Middle frontal gyrus (tissue), 1 donor: ENCODE results near the gene ZBED2.

Experiments
- DNase-seq: peaks from one replicate; pipeline ENCODE4 v3.0.0-alpha.2; 2015; ENCODE audit warnings: low spot score; ENCODE audit errors: extremely low spot score

The ZBED2 gene

DNA sequence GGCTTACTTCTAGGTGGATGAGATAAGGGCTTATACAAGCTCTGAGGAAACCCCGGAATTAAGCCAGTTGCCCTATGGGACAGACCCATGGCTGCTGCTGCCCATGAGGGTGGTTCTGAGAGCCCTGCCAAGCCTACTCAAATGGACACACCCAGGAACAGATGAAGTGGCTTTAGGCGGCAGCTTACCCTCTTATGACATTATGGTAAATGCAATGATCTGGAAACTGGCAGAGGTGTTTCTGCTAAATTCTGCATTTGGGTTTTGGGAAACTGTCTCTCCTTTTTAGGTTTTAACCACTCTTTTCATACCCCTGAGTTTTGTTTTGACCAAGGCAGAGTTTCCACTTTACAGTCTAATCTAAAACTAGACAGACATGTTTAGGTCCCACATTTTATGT, 9.0 kb upstream of the ZBED2 start:
- no peak for DNase-seq

DNA sequence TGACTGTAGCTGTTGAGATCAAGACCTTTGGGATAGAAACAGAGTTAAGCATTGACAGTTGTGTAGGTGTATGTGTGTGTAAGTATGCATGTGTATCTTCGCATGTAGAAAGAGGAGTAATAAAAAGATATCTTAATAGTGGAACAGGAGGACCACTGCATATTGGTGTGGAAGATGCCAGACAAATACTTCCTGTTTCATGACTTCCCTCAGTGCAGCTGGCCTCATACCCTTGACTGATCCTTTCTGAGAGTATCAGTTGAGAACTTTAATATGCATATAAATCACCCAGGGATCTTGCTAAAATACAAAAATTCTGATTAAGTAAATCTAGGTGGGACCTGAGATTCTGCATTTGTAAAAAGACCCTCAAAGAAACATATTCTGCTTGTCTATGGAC, 8.5 kb upstream of the ZBED2 start:
- no peak for DNase-seq

DNA sequence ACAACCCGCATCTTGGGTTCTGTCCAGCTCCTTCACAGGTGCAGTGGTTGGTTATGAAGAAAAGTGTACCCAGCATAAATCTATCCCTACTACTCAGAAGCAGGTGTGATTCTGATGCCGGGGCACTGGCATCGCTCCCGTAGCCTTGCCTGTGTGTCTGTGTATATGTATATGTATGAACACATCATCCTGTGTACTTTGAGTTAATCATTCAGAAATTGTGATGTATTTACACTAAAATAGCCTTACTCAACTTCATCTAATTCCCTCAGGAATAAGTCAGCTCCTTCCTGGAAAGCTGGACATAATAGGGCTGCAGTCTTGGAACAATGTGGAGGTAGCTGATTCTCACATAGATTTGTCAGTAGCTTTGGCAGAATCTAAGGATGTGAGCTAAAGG, 6.7 kb upstream of the ZBED2 start:
- DNase-seq: no peak

DNA sequence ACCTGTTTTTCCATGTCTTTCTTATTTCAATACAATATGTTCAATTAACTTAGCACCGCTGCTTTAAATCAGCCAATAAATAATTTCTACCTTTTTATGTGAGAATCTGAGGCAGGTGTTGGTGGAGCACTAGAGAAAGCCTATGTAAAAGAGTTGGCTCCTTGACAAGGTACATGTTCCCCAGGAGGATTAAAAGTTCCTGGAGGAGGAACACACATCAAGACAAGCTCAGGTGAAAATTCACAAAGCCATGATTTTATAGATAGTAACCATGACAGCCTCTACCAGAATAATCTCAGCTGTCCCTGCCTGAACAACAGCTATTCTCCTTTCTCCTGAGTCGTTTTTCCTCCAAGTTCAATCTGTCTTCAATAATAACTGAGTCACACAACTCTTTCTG, 3.4 kb upstream of the ZBED2 start:
- no peak for DNase-seq

DNA sequence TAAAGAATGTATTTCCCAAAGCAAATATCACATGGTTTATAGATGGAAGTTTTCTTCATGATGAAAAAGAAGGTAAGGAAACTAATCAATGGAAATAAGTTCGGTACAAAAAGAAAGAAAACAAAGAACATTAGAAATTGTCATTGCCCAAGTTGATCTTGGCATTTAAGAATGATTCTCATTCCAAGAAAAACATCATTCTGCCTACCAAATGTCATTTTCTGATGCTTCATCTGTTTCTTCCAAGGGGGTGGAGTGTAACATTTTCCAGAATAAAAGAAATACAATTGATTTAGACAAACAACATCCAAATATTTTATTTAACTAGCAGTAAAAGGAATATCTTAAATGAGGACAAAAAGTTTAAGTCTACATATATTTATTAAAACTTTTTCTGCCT, 3.0 kb upstream of the ZBED2 start:
- no peak for DNase-seq

DNA sequence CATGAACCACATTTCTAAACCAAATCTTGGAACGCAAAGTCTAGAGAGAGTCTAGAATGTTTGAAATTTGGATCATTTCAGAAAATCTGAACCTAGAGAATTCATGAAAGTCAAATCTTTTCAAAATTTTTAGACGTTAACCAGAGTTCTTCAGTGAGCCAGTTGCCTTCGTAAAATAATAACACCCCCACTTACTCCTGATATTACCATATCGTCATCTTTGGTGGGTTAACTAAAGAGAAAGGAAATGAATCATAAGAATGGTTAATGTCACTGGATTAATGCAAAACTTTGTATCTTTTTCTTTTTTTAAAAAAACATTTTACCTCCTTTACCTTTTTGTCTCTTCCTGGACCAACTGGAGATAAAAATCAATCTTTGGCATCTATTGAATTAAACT, 1.2 kb upstream of the ZBED2 start:
- no peak for DNase-seq

DNA sequence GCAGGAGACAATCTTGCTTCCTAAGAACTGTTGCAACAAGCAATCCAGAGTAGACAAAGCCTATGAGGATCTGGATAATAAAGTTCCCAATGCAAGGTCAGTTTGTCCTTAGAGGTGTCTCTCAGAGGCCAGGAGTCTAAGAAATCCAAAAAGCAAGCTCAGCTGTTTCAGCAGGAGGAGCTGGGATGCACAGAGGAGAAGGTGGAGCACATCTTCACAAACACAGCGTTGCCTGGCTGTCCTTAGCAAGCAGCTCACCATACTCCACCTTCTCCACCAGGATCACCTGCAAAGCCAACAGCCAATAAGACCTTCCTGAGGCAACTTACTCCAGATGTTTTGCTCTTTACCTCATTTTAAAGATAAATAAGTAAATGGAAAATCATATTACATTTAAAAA, 365 bp downstream of the ZBED2 start:
- DNase-seq: no peak

DNA sequence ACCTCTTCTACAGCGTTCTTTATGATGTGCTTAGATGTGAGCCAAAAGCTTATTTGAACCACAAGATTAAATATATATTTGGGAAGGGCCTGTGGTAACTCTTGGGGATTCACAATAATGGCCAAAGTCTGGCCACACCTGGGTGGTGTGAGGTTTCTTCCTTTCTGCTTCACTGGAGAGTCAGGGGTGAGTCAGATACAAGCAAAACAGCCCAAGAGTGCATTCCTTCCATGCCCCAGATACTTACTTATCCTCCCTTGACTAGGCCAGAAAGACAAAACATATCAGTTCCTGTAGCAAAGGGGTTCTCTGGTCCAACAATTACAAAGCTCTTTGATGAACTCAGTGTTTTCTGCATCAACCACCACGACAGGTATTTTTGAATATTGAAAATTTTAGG, 941 bp downstream of the ZBED2 start:
- no peak for DNase-seq

DNA sequence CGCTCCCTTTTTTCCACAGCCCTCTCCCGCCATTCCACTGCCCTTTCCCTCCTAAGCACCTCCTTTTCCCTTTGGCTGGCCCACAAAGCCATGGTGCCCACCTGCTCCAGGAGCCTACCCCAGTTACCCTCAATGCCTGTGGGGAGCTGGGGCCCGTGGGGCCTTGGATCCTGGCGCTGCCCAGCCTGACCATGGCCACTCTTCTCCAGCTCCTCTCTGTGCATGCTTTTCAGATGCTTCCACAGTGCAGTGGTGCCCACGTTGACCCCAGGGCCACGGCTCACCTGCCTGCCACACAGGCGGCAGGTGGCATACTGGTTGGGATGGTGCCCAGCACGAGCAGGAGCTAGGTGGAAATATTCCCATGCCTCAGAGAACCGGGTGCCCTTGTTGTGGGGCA, 1.5 kb downstream of the ZBED2 start:
- DNase-seq: no peak

DNA sequence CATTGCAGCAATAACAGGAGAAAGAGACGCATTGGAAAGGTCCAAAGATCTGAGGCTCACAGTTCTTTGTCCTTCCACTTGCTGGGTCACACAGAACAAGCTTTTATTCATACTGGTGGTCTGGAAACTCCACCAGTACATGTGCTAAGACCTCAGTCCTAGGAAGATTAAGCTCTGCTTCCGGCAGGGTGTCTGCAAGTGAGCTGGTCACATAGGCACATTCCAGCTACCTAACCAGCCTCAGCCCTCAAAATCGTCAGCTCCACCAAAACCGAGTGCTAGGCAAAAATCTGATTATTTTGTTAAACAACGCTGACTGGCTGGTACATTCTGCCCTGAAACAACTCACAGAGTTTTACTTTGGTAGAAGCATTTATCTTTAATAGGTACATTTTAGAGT, 2.2 kb downstream of the ZBED2 start:
- no peak for DNase-seq

DNA sequence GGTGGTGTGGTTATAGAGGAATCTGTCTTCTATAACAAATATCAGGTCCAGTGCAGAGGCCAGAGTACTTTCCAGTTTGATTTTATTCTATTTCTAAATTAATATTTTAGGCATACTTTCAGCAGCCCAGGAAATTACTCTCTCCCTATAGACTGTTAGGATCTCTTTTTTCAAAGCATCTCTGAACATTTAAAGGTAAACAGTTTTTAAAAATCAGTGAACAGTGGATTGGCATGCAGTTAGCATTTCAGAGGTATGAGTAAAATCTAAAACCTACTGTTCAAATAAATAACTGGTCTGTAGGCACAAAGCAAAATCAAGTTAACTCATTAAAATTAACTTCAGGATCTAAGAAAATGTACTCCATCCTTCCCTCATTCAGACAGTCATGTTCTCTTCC, 3.0 kb downstream of the ZBED2 start:
- no peak for DNase-seq

DNA sequence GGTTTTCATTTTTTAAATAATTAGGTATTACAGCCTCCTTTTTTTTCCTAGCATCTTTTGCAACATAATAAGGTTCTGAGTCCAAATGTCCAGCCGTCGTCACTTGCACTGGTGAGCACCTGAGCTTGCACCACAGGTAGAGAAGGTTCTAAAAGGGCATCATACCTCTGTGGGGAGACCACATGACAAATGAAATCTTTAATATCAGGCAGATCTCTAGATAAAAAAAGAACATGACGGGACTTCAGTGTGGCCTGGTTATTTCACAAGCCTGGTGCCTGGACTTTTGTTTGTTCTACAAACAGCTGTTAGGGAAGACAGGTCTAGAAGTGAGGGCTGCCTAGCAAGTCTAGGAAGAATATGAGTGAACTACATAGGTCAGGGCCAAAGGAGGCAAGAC, 3.6 kb downstream of the ZBED2 start:
- DNase-seq: no peak

DNA sequence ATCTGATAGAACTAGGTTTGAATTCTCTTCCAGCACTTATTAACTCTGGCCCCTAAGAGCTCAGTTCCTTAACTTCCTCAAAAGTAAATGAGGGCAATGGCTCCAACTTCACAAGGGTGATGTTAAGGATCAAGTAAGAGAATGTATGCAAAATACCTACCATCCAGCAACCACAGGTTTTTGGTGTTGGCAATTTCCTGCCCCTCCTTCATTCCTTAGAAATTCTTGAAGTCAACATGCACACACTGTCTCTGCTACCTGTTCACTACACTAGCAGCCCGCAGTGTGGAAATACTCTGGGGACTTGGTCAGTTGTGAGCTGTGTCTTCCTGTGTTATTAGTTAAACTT, 5.0 kb downstream of the ZBED2 start:
- DNase-seq: no peak

DNA sequence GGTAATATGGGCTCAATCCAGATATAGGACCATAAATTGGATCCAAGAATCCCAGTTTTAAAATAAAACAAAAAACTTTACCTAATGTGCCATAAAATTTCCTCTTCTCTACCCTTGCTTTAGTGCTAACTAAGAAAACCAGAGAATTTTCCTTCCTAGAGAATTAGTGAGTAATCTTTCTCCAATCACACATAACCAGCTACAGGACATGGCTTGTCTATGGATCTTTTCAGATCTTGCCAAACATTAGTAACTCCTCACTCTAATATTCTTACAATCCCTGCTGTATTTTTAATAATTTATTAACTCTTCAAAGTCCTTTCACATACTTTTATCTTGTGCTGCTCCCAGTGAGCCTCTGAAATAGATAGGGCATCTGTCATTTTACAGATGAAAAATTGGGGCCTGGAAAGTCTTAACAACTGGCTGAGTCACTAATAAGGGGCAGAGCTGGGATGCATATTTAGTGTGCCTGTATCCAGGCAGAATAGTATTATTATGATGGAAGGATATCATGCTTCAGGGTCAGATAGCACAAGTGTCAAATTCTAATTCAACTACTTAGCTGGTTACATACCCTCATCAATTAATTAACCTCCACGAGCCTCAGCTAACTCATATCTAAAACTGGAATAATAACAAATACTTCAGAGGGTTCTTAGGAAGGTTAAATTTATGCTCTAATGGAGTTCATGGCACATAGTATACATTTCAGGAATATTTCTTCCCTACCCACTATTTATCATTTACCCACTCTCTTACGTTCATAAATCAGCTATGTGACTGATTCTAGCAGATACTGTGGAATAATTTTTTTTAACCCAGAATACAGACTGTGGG, 5.6 kb downstream of the ZBED2 start:
- no peak for DNase-seq

DNA sequence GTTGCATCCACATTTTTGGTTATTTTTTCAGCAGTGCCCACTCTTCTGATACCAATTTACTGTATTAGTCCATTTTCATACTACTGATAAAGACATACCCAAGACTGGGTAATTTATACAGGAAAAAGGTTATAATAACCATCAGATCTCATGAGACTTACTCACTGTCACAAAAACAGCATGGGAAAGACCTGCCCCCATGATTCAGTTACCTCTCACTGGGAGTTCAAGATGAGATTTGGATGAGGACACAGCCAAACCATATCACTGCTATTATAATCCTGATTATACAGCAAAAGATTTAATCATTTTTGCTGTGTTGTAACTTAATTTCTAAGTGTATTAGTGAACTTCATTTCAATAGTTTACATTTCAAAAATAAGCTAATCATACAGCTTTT, 6.6 kb downstream of the ZBED2 start:
- no peak for DNase-seq

DNA sequence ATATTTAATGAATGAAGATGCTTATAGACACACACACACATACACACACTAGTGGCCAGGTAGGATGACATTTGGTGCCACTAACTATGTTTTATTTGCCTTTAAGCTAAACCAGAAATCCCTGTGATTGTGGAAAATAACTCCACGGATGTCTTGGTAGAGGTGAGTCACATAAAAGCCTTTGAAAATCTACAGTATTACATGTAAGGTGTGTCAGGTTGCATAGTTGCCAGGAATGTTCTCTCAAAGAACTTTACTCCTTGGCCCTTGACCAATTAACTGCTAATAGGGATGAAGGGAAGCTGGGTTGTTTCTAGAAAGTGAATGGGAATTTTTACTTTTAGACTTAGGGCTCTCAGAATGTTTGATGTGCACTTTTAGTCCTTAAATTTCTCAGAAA, 9.9 kb downstream of the ZBED2 start:
- DNase-seq: no peak

DNA sequence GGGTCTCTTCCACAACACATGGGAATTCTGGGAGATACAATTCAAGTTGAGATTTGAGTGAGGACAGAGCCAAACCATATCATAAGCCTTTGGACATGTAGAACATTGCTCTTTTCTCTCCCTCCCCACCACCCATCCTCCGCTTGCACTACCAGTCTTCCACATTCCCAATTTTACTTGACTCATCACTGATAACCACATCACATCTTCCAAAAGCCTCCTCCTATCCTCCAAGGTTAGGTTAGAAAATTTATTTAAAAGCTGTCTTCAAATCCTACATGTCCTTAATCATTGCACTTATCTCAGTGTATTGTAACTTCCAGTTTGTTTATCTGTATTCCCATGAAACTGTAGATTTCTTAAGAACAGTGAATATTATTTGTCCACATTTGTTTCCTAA, 10.4 kb downstream of the ZBED2 start:
- no peak for DNase-seq

DNA sequence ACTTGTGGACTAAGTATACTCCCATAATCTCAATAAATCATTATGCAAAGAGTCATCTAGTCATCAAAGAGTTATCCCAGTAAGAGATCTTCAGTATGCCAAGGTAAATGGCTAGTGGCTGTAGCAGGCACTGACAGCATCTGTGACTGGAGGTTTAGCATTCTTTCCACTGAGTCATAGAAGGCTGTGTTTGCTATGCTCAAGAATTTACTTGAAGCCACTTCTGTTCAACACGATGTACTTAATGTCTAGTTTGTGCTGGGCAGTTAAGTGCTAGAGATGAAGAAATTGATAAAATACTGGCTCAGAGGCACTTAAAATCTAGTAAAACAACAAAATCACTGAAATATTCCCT, 13.0 kb downstream of the ZBED2 start:
- DNase-seq: no peak

DNA sequence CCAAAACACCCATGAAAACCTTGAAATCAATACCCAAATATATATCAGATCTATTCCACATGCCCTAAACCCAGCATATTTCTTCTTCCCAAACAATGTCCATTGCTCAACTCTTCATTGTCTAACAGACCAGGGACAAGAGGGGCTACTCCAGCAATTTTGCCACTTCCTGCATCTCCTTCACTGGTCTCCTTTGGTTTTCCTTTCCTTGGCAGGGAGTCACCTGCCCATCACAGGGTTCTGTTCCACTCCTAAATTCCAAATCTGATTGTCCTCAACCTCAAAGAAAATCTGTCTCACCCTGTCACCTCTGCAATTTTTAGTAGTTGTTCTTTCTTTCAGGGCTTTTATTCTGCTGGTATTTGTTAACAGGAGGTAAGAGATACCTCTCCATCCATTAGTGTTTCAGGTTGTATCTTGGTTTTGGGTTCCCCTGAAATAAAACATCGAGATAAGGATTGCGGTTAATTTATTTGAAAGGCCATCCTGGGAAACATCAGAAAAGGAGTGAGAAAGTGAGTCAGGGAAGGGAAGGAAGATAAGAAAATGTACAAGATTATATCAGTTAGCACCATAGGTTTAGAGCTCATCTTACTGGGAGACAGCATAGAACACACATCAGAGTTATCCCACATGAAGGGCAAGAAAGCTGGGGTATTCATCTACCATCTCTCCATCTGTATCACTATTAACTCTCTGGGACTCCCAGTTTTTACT, 13.6 kb downstream of the ZBED2 start:
- DNase-seq: no peak

DNA sequence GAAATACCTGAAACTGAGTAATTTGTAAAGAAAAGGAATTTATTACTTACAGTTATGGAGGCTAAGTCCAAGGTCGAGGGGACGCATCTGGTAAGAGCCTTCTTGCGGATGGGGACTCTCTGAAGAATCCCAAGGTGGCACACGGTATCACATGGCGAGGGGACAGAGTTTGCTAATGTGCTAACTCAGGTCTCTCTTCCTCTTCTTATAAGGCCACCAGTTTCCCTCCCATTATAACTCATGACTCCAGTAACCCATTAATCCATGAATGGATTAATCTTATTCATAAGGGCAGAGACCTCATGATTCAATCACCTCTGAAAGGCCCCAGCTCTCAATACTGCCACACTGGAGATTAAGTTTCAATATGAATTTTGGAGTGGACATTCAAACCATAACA, 15.7 kb downstream of the ZBED2 start:
- DNase-seq: no peak

DNA sequence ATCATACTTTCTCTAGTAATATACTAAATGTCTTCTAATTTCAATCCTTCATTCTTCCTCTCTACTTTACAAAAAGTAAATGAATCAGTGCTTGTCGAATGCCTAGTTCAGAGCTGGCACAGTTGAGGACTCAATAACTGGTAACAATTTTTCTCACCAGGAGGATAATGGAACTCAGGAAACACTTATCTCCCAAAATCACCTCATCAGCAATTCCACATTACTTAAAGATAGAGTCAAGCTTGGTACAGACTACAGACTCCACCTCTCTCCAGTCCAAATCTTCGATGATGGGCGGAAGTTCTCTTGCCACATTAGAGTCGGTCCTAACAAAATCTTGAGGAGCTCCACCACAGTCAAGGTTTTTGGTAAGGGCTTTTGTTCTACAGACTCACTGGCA, 16.3 kb downstream of the ZBED2 start:
- DNase-seq: no peak

DNA sequence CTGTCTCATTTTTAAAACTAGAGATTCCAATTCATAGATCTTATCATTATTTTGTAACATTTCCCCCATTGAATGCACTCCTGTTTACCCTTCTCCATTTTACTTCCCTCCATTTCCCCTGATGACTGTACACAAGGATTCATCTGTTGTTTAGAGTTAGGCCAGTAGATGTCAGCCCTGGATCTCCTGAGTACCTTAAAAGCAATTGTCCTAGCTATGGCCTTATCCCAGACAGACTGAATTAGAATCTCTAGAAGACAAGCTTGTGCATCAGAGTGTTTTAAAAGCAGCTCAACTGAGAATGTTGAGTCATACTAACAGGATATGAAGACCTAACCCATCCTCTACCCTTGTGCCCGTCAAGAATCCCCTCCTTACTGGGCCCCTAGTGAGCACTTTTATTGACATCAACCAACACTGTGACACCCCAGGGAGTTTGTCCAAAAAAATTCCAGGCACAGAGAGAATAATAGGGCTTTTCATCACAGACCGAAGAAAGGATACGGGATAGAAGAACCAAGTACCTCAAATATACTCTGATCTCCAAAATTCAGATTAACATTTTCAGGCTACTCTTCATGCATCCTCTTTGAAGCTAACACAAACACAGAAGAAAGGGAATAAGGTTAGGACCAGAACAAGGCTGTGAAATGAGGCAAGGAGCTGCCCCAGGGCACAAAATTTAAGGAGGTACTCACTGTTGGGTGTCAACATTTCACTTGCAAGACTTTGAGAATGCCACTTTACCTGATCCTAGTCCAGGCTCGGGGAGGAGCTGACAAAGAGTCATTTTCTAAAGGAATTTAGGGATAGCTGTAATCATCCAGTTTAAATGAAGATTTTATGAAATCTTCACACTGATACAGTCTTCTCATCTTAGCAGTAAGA, 17.1 kb downstream of the ZBED2 start:
- no peak for DNase-seq
